HG03045 (cell line): ENCODE measurements around the gene TAF4.

ENCODE experiments used
- ATAC-seq: cut with Tn5 transposase; IDR thresholded peaks from one replicate; pipeline ENCODE4 v1.9.1; 2021; ENCODE audit warnings: mild to moderate bottlenecking, moderate library complexity; ENCODE audit not compliant: unreplicated experiment

The TAF4 gene

GRCh38 chr20:62045529-62046285 is 20.0 kb downstream of the TAF4 start:
- no peak for ATAC-seq

DNA sequence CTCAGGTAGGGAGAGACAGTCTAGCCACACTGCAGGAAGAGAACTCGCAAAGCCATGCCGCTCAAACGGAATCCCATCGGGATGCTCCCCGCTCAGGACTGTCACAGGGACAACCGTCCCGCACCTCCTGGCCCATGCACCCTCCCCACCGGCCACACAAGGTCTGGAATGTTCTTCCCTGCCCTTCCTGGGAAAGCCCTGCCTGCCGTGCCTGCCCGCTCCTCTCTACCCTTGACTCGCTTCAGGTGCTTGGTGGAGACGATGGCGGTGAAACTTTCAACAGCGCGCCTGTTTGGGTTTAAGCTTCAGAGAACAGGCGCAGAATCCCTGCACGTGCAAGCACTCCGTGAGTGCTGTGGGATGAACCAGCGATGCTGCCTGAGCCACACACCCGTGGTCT is 20.6 kb downstream of the TAF4 start:
- ATAC-seq: no peak

DNA sequence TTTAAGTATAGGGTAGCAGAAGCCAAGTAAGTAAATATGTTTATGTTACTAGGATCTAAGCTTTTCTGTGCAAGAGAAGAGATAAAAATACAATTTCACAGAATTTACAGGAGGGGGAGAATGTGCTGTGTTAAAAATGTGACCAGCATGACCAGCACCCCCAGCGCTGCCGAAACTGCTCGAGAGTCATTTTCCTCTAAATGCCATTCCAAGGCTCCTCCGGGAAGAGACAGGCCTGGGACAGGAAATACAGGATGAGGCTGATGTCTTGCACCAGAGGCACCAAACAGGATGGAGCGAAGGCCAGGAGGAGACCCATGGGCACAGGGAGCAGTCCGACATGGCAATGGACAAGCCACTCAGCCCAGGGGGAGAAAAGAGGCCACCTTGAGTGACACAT is 21.1 kb downstream of the TAF4 start:
- no peak for ATAC-seq

DNA sequence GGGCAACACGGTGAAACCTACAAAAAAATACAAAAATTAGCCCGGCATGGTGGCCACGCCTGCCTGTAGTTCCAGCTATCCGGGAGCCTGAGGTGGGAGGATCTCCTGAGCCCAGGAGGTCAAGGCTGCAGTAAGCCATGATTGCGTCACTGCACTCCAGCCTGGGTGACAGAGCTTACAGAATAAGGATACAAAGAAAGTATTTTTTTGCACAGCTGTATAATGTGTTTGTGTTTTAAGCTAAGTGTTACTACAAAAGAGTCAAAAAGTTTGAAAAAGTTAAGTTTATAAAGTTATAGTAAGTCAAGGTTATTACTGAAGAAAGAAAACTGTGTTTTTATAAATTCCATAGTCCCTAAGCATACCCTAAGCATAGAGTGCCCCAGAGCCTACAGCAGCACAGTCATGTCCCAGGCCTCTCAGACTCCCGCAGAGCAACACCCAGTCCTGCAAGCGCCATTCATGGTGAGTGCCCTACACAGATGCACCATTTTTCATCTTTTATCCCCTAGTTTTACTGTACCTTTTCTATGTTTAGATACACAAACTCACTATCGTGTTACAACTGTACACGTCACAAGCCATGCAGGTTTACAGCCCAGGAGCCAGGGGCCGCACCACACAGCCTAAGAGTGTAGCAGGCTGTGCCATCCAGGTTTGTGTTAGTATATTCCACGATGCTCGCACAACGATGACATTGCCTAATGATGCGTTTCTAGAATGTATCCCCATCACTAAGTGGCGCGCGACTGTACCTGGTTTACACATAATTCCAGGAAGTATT is 22.4 kb downstream of the TAF4 start:
- ATAC-seq: no peak

- ATAC-seq: no peak
Observed at GRCh38 chr20:62042025-62042820, 23.5 kb downstream of the TAF4 start.

GRCh38 chr20:62040933-62041332 is 24.7 kb downstream of the TAF4 start:
- no peak for ATAC-seq

DNA sequence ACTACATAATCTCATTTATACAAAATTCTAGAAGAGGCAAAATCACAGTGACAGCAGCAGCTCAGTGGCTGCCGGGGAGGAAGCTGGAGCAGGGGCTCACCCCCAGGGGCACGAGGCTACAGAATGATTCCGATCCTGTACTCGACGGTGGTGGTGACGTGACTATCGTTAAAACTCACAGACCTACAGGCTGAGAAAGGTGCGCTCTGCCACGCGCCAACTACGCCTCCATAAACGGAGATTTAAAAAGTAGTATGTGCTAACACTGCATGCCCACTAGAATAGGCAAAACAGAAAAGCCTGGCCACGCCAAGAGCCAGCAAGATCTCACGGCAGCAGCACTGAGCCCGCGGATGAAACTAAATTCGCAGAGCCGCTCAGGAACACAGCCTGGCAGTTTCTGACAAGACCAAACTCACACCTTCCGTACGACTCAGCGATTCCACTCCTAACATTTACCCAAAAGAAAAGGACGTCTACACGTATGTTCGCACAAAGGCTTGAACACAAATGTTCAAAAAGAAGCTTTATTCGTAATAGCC is 25.2 kb downstream of the TAF4 start:
- ATAC-seq: no peak

DNA sequence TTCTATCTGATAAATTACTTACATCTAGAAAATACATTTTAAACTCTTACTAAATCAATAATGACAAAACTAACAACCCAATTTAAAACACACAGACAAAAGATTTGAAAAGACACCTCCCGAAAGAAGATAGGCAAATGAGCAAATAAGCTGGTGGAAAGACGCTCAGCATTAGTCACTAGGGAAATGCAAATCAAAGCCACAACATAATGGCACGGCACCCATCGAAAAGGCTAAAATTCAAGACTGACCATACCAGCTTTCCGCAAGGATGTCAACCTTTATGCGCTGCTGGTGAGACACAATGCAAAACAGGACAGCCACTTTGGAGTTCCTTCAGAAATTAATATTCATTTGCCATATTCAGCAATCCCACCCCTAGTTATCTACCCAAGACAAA is 25.9 kb downstream of the TAF4 start:
- no peak for ATAC-seq

DNA sequence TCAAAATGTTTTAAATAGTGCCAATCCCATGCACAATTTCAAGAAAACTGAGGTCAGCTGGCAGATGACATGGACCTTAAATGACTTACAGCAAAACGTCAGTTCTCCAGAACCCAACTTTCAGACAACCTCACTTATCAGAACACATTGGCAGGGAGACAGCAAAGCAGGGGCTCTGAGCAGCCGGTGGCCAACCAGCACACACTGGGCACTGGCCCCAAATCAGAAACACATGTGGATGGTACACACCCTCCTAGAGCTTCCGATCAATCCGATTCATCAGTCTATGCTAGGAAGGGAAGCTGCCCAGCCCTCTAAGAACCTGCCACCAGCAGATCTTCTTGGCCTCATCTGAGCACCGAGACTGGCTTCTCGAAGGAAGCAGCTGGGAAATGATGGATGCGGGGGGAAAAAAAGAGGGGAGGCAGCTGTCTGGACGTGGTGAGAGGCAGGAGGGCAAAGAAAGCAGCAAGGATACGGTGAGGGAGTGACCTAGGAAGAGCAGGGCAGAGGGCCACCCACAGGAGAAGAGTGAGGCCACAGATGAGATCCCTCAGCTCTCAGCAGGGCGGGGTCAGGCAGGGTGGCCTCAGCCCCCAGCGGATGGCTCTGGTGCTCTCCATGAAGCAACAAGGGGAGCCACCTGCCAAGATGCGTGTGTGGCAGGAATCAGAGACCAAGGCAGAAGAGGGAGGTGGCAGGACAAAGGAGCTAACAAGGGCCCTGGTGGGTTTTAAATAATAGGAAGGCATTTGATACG is 32.9 kb downstream of the TAF4 start:
- no peak for ATAC-seq

GRCh38 chr20:62031462-62032092 is 34.1 kb downstream of the TAF4 start:
- no peak for ATAC-seq

- no peak for ATAC-seq
Observed at GRCh38 chr20:62030834-62031434, 34.7 kb downstream of the TAF4 start.

GRCh38 chr20:62030357-62030756 is 35.3 kb downstream of the TAF4 start:
- ATAC-seq: no peak

DNA sequence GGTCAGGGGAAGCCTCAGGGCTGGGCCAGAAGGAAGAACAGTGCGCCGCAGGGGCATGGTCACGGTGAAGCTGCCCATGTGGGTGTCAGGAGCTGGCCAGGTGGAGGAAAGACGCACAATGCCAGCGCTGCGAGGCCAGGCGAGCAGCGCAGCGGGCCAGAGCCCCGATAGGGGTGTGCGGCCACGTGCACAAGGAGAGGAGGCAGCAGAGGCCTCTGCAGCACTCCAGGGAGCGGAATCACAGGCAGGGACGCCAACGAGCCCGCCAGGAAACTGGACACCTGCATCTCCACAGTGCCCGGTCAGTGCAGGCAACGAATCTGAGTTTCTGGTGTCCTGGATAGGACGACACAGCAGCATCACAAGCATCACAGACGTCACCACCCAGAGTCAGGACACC is 35.7 kb downstream of the TAF4 start:
- no peak for ATAC-seq

DNA sequence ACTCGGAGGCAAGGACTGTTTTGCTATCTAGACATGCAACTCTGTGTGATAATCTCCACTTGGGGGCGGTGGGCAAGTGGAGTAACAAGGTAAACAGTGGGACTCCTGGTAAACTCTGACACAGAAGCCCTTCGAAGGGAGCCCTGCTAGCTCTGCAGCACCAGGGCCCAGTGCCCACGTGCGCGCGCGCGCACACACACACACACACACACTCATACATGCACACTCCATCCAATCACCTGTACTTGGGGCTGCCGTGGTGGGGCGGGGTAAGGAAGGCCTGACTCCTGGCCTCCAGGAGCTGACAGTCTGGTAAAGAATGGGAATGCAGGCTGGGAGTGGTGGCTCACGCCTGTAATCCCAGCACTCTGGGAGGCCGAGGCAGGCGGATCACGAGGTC is 36.4 kb downstream of the TAF4 start:
- ATAC-seq: no peak

DNA sequence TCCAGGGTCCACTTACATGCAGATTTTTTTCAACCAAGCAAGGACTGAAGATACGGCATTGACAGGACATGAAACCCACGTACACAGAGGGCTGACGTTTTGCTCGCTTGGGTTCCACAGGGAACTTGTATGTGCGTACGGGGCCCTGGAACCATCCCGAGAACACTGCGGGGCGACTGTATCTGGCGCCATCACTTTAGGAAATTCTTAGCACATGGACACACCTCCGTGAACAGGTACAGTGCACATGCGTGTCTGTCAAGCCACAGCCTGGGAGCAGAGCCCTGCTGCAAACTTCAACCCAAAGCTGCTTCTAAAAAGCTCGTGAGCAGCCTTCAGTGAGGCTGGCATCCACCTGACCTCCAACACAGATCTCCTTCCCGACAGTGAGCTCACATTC is 37.3 kb downstream of the TAF4 start:
- ATAC-seq: no peak

DNA sequence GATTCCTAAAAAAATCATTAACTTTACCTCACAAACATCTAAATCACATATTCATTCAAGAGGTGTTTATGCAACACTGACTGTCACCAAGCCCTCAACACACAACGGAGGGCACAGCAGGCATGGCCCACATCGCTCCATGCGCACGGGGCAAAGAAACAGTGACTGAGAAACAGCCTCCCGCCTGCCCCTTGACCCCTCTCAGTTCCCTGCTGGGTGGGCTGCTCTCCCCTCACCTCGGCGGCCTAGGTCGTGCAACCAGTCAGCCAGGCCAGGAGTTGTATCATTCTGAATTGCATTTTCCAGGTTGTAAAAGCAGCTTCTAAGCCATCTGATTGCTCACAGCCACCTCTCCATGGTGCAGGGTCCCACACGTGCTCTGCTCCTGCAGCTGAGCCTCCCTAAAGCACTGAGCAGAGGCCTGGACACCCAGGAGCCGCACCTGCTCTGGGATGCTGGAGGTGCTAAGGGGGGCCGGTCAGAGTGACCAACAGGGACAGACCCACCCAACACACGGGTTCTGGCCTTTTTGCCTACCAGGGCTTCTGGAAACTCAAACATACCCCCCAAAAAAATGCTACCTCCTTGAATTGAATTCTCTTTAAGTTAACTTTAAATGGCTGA is 37.9 kb downstream of the TAF4 start:
- no peak for ATAC-seq

GRCh38 chr20:62027116-62027515 is 38.6 kb downstream of the TAF4 start:
- ATAC-seq: no peak

- no peak for ATAC-seq
Observed at GRCh38 chr20:62026564-62026856, 39.2 kb downstream of the TAF4 start.

DNA sequence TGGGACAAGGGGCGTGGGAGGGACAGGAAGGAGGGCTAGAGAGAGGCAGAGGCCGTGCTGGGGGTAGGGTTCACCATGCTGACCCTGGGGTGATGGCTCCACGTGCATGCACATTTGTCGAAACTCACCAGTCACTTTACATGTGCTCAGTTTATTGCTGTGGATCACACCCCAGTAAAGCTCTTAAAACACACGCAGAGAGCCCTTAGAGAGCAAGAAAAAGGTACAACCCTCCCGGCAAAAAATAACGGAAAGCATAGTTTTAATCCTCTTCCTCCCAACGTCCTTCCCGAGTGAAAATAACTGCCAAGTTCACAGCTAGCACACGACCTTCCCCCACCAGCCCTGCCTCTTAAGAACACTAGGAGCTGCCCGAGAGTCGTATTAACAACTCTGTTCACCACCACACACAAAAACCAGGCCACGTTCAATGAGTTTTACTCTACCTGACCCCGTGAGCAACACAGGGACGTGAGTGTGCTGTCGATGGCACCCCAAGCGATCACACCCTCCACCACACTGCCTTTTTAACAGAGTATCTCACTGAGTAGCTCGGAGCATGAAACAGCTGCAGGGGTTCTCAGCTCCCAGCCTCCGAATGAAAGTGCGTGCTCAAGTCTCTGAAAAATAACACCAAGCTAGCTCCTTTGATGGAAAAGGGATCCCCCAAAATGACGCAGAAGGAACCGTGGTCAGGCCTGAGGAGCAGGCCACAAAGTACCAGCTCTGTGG is 39.7 kb downstream of the TAF4 start:
- ATAC-seq: no peak
